ENCODE data around the gene MRRF. TPM values are rescaled to one million over a fixed set of nuclear protein-coding genes. Genes with fewer than 3 reads are reported as not detected.

The MRRF gene
- polyA plus RNA-seq, 3 donors, result 19.9 to 27.9 (median 24.3) TPM

DNA sequence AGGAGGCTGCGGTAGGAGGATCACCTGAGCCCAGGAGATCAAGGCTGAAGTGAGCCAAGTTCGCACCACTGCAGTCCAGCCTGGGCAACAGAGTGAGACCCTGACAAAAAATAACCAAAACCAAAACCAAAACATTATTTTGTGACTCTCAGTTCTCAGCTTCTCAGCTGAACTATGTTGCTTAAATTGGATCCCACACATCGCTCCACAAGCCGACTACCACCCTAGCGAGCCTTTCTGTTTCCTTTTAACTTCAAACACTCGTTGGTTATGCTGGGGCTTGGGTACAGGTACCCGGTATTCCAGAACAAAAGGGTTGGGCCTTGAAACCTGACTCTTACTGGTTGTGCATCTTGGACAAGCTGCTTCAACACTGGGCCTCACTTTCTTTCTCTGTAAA lies 102.4 kb downstream of the MRRF start:
- 89 to 95% (median 94%) methylated on average over 7 of the region's 7 CpGs for WGBS, 3 donors
- no peak overlapping the region for H3K27ac ChIP-seq (ENCODE audit: low read depth, low read length)

DNA sequence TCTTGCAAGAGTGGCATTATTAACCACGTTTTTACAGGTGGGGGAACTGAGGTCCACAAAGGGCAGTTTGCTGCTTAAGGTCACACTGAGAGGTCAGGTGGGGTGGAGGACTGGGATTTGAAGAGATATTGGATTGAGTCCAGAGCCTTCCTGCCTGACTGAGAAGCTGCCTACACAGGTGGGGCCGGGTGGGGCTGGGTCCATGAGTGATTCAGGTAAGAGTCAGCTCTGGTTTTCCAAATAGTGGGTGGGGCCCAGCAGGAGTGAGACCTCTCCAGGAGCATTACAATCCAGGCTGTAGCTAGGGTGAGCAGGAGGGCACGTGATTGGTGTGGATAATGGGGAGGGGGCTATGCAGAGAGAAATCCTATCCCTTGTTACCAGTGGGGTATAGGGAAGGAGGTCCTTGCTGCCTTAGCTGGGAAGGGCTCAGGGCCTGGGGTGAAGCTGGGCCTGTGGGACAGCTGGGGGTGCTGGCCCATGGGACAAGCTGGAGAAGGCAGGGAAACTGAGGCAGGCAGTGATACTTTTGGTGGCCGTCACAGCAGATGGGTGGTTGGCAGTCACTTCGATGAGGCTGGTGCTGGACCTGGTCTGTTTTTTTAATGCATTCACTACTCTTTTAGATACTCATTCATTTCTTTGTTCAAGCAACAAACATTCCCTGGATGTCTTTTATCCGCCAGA lies 103.2 kb downstream of the MRRF start:
- 85 to 95% (median 88%) methylated on average over 6 of the region's 6 CpGs for WGBS, 3 donors
- H3K27ac ChIP-seq (ENCODE audit: low read depth, low read length), result no peak overlapping the region

DNA sequence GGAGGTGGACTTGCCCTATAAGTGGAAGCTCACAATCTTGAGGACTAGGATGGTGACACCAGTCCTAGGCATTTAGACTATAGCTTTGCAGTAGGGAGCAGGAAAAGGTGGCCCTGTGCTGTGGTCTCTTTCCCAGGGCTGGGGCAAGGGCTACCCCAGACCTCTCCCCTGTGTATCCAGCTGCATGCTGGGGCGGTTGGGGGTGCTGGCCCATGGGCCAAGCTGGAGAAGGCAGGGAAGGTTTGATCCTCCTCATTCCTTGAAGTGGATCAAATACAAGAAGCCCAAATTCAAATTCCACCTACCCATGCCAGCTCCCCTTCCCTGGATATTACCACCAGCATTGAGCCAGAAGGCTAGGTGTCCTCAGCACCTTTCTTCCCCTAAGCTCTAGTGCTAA lies 104.0 kb downstream of the MRRF start:
- H3K27ac ChIP-seq (ENCODE audit: low read depth, low read length), result no peak overlapping the region
- 92 to 100% (median 92%) methylated on average over 1 of the region's 1 CpG for WGBS, 3 donors

DNA sequence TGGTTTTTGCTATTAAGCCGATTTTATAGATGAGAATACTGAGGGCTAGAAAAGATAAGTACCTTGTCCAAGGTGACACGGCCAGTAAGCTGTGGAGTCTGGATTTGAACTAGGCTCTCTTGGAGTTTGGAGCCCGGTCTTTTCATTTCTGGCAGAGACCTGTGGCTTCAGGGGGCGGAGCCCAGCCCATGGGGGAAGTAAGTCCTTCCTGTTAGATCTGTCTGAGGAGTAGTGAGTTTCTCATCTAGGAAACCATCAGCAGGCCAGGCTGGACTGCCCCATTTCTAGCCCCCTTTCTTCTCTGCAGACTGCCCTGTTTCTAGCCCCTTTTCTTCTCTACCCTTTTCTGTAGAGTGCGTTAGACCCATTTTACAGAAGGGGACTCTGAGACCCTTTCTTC lies 105.6 kb downstream of the MRRF start:
- WGBS, 3 donors, result 55 to 69% (median 61%) methylated on average over 5 of the region's 5 CpGs
- H3K27ac ChIP-seq (ENCODE audit: low read depth, low read length), result no peak overlapping the region

DNA sequence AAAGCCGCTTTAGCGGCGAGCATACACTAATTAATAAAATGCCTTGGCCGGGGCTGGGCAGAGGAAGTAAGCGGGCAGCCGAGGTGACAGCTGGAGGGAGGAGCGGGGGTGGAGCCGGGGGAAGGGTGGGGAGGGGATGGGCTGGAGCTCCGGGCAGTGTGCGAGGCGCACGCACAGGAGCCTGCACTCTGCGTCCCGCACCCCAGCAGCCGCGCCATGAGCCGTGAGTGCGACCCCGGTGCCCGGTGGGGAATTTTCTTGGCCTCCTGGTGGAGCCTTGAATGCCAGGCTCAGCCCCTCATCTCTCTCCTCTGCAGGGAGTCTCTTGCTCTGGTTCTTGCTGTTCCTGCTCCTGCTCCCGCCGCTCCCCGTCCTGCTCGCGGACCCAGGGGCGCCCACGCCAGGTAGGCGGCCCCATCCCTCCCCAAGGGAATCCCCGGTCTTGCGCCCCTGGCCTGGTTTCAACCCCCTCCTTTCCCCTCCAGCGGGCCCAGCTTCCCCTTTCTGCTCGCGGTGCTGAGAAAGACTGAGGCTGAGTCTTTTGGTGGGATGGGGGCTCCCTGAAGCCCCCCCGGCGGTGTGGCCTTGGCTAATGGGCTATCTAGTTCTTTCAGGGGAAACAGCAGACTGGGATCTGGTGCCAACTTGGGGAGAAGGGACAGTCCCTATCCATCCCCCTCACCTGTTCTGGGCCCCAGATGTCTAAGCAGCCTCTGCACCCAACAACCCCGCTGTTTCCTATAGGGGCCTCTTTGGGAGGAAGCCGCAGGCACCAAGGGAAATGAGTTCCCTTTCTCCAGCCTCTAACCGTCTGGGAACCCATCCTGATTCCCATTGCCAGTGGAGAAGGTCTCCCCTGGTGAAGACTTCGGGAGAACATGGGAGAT lies 106.4 kb downstream of the MRRF start, which contains the start of gene PTGS1:
Gene PTGS1 (plus strand): TSS at position 156 of the 887 bp plus-strand sequence. CDS start 61 bp downstream, at position 217.
- 5 to 9% (median 5%) methylated on average over 39 of the region's 39 CpGs for WGBS, 3 donors
- no peak within 1 kb of the TSS for H3K27ac ChIP-seq (ENCODE audit: low read depth, low read length)

DNA sequence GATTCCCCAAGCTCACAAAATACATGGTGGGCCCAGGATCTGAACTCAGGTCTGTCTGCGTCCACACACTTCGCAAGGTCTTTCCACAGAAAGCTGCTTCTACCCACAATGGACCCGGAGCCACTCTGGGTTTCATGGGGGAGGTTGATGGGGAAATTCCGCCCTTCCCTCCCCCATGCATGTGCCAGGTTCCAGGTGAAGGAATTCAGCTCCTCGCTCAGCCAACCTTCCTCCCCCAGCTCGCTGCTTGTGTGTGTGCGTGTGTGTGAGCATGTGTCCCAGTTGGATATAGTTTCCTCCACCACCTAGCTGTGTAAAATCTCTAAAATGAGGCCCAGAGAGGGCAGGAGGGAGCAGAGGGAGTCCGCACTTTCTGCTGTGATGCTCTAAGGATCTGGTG lies 107.2 kb downstream of the MRRF start:
- WGBS, 3 donors, result 81 to 89% (median 82%) methylated on average over 8 of the region's 8 CpGs
- no peak overlapping the region for H3K27ac ChIP-seq (ENCODE audit: low read depth, low read length)

DNA sequence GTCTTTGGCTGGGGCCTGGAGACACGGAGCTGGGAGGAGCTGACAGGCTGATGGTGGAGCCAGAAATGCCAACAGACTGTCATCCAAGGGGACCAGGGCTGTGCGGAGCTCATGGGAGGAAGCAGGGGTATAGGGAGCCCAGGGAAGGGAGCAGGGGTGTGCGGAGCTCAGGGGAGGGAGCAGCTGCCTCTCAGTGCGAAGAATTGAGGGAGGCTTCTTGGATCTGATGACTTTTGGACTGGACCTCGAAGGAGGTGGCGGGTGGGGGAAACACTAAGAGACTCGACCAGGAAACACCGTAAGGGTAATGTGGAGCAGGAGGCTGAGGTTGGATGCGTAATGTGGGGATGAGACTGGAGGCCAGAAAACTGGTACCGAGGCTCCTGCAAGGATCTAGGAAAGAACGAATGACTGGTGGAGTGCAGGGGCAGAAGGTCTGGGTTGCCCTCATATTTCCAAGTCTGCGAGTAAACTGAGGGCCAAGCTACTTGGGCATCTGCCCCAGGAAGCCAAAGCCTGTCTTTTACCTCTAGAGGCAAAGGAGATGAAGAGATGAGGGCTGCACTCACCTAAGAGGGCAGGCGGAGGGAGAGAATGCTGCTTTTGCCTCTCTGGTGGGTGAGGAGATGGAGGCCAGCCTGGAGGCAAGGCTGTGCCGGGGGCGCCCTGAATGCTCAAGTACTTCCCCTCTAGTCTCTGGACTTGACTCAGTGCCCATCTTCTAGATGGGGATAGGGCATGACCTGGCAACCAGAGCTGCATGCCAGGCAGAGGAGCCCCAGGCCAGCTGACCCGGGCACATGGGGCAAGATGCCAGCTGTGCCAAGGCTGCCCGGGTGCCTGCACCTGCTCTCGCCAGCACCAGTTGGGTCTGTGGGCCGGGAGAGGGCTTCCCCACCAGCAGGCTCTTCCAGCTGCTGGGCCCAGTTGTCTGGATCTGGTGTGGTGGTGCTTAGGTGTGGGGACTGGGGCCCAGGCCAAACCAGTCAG lies 108.5 kb downstream of the MRRF start:
- 79 to 89% (median 81%) methylated on average over 19 of the region's 19 CpGs for WGBS, 3 donors
- no peak overlapping the region for H3K27ac ChIP-seq (ENCODE audit: low read depth, low read length)

DNA sequence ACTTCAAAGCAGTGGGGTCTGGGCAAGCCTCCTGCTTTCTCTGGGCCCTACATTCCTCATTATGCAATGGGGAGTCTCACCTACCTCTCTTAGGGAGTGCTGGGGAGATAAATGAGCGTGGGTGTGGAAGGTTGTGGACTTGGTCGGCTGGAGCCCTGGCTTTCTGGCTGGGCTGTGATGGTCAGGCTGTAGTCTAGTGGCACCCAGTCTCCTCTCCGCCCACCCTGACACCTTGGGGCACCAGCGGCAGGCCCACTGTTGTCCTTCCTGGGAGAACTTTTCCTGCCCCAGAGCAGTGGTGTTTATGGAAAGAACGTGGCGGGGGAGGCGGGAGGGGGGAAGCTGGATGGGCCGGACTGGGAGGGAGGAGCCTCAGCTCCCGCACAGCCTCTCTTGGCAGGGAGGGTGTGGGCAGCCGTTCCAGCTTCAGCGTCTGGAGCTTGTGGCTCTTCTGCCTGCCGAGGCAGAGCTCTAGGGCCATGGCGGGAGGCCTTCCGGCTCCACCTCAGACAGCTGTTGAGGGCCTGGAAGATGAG lies 110.3 kb downstream of the MRRF start:
- H3K27ac ChIP-seq (ENCODE audit: low read depth, low read length), result no peak overlapping the region
- 28 to 31% (median 29%) methylated on average over 13 to 14 of the region's 14 CpGs for WGBS, 3 donors

DNA sequence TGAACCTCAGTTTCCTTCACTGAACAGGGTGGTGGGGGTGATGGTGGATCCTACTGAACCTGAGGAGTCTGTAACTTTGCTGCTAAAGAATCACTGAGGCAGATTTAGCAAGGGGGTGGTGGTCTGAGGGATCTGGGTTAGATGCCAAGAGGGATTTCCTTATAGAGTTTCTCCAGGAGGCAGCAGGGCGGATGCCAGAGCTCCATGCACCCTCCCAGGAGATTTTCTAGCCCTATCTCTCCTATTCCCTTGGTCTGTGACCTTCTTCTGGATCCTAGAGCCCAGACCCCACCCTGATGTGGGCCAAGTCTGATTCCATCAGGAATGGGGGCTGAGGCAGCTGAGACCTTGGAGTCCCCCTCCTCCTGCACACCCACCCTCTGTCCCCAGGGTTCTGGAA lies 112.1 kb downstream of the MRRF start:
- H3K27ac ChIP-seq (ENCODE audit: low read depth, low read length), result no peak overlapping the region

DNA sequence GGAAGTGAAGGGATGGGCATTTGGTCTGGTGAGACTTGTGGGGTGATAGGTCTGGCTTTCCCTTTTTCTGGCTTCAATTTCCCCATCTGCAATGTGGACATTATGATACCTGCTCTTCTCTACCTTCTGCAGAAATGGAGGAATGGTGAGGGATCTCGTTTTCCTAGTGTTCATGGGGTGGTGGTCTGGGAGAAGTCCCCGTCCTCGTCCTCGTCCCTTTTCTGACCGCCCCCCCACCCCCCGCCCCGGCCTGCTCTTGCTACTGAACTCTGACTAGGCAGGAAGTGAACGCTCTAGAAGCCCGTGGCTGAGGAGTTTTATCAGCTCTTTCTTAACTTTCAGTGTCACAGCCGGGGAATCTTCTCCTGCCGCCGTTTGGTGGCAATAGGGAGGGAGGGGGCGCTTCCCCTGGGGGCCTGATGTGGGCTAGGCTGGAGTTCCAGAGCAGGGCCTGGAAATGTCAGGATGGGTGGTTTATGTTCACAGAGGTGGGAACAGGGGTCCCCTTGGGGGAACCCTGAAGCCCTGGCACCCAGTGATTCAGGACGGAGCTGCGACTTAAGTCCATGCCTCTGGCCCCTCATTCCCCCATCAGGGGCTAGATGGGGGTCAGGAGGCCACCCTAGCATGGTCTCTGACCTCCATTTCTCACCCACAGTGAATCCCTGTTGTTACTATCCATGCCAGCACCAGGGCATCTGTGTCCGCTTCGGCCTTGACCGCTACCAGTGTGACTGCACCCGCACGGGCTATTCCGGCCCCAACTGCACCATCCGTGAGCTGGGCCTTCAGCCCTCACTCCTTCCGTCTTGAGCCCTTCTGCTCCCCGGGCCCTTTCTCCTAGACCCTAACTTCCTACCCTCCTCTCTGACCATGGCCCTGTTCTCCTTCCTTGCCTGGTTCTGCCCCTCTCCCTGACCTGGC lies 112.8 kb downstream of the MRRF start:
- 61 to 77% (median 67%) methylated on average over 24 of the region's 24 CpGs for WGBS, 3 donors
- H3K27ac ChIP-seq (ENCODE audit: low read depth, low read length), result no peak overlapping the region

More for the DNA sequence above, 112.1 kb downstream of the MRRF start:
- 80 to 88% (median 87%) methylated on average over 1 of the region's 1 CpG for WGBS, 3 donors

DNA sequence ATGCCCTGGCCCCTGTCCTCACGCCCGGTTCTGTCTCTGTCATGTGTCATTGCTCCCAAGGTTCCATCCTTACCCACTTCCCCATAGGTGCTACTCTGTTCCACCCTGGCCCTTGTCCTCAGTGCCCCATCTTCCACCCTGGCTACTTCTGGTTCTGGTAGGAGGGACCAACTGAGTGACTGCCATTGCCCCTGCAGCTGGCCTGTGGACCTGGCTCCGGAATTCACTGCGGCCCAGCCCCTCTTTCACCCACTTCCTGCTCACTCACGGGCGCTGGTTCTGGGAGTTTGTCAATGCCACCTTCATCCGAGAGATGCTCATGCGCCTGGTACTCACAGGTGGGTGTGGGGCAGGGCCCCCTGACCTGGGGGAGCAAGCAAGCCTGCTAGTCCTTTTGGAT lies 113.6 kb downstream of the MRRF start:
- no peak overlapping the region for H3K27ac ChIP-seq (ENCODE audit: low read depth, low read length)
- WGBS, 3 donors, result 86 to 94% (median 87%) methylated on average over 8 of the region's 8 CpGs

DNA sequence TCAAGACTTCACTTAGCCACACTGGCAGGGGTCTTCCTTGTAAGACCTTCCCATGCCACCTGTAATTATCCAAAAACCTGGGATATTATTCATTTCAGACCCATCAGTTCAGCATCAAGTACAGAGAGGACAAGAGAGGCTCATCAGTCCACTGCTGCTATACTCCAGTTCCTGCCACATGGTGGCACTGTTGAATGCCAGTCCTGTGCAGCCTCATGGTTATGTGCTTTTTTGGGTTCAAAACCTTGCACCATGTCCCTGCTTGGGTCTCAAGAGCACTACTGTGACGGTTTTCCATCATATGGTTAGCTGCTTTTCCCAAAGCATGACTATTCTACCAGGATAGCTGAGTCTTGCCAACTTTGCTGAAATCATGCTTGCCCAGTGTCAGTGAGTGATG lies 114.7 kb downstream of the MRRF start:
- no peak overlapping the region for H3K27ac ChIP-seq (ENCODE audit: low read depth, low read length)
- 63 to 84% (median 83%) methylated on average over 1 of the region's 1 CpG for WGBS, 3 donors

DNA sequence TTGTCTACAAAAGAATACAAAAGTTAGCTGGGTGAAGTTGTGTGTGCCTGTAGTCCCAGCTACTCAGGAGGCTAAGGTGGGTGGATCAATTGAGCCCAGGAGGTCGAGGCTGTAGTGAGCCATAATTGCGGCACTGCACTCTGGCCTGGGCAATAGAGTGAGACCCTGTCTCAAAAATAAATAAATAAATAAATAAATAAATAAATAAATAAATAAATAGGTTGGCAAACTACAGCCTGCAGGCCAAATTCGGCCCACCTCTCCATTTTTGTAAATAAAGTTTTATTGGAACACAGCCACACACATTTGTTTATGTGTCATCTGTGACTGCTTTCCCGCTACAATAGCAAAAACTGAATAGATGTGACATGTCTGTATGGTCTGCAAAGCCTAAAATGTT lies 115.6 kb downstream of the MRRF start:
- no peak overlapping the region for H3K27ac ChIP-seq (ENCODE audit: low read depth, low read length)
- 94 to 97% (median 96%) methylated on average over 4 of the region's 4 CpGs for WGBS, 3 donors

Other genes starting within 250 kb of the MRRF start
- 1 to 10 TPM; 4.4 to 6.4 (median 6.1) TPM for gene TTLL11, start 171.6 kb upstream of the MRRF start, polyA plus RNA-seq
- gene NDUFA8, start 105.1 kb upstream of the MRRF start, polyA plus RNA-seq, result 10 to 100 TPM; 44.4 to 99.1 (median 76.9) TPM
- gene MORN5, start 105.0 kb upstream of the MRRF start, polyA plus RNA-seq, result under 1 TPM in 1 of 3 donors, not detected in 2; 0.45 TPM
- gene LHX6, start 35.9 kb upstream of the MRRF start, polyA plus RNA-seq, result 1 to 10 TPM; 1.2 to 5.9 (median 4.7) TPM
- 10 to 100 TPM in 1 of 3 donors, 1 to 10 TPM in 2; 4.8 to 10.7 (median 8.5) TPM for gene RBM18, start within 50 bp of the MRRF start, polyA plus RNA-seq
- gene PTGS1, start 106.1 kb downstream of the MRRF start, polyA plus RNA-seq, result 1 to 10 TPM in 2 of 3 donors, under 1 TPM in 1; 0.95 to 8.3 (median 4.7) TPM
- gene OR1J1, start 213.0 kb downstream of the MRRF start, polyA plus RNA-seq, result under 1 TPM in 1 of 3 donors, not detected in 2; 0.56 TPM
- not detected for gene OR1J2, start 245.9 kb downstream of the MRRF start, polyA plus RNA-seq